Mononuclear cell (primary cell): Measurements from ENCODE around the gene PRKCA. TPM values are rescaled to one million over a fixed set of nuclear protein-coding genes. Genes with fewer than 3 reads are reported as not detected.
"Not testable (repeated sequence)": the region's sequence is repeated elsewhere in the genome, so short reads cannot be mapped to it uniquely, and the experiment has no call there.

Experiments
- H3K27me3 ChIP-seq: 2 replicates; pipeline ENCODE4 v1.6.0; 2011; ENCODE audit warnings: low read length, control low read depth; ENCODE audit not compliant: insufficient read depth
- H3K4me1 ChIP-seq: 2 replicates; pipeline ENCODE4 v1.5.1; 2011; ENCODE audit warnings: mild to moderate bottlenecking, low read length, control low read depth; ENCODE audit not compliant: insufficient read depth
- H3K4me3 ChIP-seq: 2 replicates; pipeline ENCODE4 v1.5.1; 2011; ENCODE audit warnings: mild to moderate bottlenecking, low read length, moderate library complexity
- H3K9me3 ChIP-seq: 2 replicates; pipeline ENCODE4 v1.5.1; 2011; ENCODE audit warnings: low read depth, mild to moderate bottlenecking, control low read depth, low read length
- total RNA-seq: library from RNA; depleted of rRNA; stranded (reverse); fragments of >200 nt; gene quantifications from one replicate; pipeline ENCODE4 v1.2.3, GENCODE V29; 2012

PRKCA gene
- total RNA-seq, 1 donor = 35.6 TPM

GRCh38 chr17:66704858-66705520 lies 402.6 kb downstream of the PRKCA start:
- no peaks in the 10 kb centered on the region for H3K4me1 ChIP-seq
- no peaks in the 10 kb centered on the region for H3K9me3 ChIP-seq
- H3K4me3 ChIP-seq = no peak overlapping the region

GRCh38 chr17:66706851-66707450 lies 404.5 kb downstream of the PRKCA start:
- H3K27me3 ChIP-seq = no peaks in the 10 kb centered on the region
- peaks cover 1% of the 10 kb centered on the region for H3K4me1 ChIP-seq
- H3K9me3 ChIP-seq = no peaks in the 10 kb centered on the region
- no peak overlapping the region for H3K4me3 ChIP-seq

More at GRCh38 chr17:66704858-66705520, 402.6 kb downstream of the PRKCA start:
- no peaks in the 10 kb centered on the region for H3K27me3 ChIP-seq

GRCh38 chr17:66711401-66711800 lies 409.0 kb downstream of the PRKCA start:
- Histone ChIP-seq H3K9me3 (no peaks in the 10 kb centered on the region), H3K4me3 (no peak overlapping the region), H3K4me1 (peaks cover 5% of the 10 kb centered on the region), H3K27me3 (no peaks in the 10 kb centered on the region)

GRCh38 chr17:66711881-66712321 lies 409.5 kb downstream of the PRKCA start:
- Histone ChIP-seq H3K27me3 (no peaks in the 10 kb centered on the region), H3K4me1 (peaks cover 5% of the 10 kb centered on the region), H3K9me3 (no peaks in the 10 kb centered on the region), H3K4me3 (no peak overlapping the region)

GRCh38 chr17:66712453-66712852 lies 410.0 kb downstream of the PRKCA start:
- Histone ChIP-seq H3K9me3 (no peaks in the 10 kb centered on the region), H3K4me1 (peaks cover 5% of the 10 kb centered on the region), H3K27me3 (no peaks in the 10 kb centered on the region), H3K4me3 (no peak overlapping the region)

- not testable (repeated sequence) for H3K9me3 ChIP-seq, H3K4me1 ChIP-seq, H3K4me3 ChIP-seq, H3K27me3 ChIP-seq
These were observed 410.7 kb downstream of the PRKCA start for GRCh38 chr17:66713021-66713532.

GRCh38 chr17:66713533-66714042 lies 411.2 kb downstream of the PRKCA start:
- Histone ChIP-seq H3K9me3 (no peaks in the 10 kb centered on the region), H3K27me3 (no peaks in the 10 kb centered on the region), H3K4me1 (peaks cover 5% of the 10 kb centered on the region), H3K4me3 (no peak overlapping the region)

DNA sequence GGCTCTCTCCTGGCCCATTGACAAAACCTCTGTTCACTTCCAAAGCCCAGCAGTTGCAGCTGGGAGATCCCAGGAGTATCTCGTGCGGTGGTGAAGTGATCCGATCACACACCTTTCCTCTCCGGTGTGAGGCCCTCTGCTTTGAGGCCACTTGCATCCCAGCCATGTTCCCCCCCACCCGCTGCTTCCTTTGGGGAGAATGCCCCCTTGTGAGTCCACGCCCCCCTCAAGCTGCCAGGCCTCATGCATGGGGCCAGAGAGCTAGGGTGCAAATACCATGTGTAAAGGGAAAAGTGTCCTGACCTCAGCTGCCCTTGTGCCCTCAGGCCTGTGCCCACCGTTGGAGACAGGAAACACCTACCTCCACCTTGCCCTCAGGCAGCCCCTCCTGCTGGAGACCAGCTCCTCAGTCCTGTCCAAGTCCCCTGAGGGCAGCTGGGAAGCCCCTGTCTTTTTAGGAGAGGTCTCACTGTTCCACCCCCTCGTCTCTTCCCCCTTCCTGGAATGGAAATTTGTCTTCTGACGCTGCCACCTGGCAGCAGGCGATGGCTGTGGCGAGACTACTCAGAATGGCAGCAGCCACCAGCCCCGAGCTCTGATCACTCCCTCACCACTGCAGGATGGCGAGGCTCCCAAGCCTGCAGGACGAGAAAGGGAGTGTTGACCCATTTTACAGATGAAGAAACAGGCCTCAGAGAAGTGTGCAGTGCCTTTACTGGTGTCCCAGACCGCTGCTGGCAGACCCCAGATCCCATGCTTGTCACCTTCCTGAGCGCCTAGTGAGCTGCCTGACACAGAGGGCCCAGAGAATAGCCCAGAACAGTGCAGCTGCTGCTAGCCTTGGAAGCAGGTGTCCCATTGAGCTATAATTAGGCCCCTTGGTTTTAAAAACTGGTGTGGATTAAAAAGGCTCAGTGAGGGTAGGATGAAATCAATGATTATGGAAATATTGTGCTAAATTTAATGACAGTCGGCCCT lies 411.9 kb downstream of the PRKCA start:
- no peaks in the 10 kb centered on the region for H3K9me3 ChIP-seq
- peaks cover 5% of the 10 kb centered on the region for H3K4me1 ChIP-seq
- H3K27me3 ChIP-seq = no peaks in the 10 kb centered on the region
- no peak overlapping the region for H3K4me3 ChIP-seq

- no peaks in the 10 kb centered on the region for H3K9me3 ChIP-seq
- no peak overlapping the region for H3K4me3 ChIP-seq
- peaks cover 5% of the 10 kb centered on the region for H3K4me1 ChIP-seq
- no peaks in the 10 kb centered on the region for H3K27me3 ChIP-seq
These were observed 412.8 kb downstream of the PRKCA start for GRCh38 chr17:66715076-66715675.

- no peaks in the 10 kb centered on the region for H3K9me3 ChIP-seq
- H3K4me1 ChIP-seq = peaks cover 5% of the 10 kb centered on the region
- H3K4me3 ChIP-seq = no peak overlapping the region
- no peaks in the 10 kb centered on the region for H3K27me3 ChIP-seq
These were observed 413.3 kb downstream of the PRKCA start for GRCh38 chr17:66715745-66716156.

DNA sequence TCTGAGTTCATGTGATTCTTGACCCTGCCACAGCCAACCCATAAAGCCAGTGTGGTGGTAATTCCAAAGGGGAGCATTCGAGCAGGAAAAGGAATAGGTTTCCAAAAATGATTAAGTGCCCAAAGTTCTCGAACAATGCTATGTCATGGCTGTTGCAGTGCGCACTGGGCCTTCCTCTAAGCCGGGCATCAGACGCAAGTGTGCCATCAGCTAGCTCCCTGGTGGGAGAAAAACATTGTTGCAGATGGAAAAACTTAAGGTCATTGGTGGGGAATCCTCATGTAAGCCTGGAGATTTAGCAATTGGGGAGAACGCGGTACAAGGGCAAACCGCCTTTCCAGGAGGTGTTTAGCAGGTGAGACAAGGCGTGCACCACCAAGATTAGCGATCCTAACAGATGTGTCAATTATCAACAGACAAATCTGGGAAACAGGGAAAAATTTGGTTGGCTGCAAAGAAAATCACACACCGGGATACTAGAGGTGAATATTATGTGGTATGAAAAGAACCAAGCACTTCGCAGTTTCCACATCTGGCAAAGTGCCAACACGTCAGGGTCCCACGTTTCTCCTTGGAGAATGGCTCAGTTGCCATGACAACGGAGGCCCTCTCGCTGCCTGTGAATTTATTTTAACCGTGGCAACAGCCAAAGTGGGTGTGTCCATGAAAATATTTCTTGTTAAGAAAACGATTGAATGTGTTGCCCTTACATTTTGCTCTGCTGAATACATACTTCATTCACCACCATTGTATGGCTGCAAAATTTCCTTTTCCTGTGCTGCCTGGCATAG lies 414.0 kb downstream of the PRKCA start:
- peaks cover 5% of the 10 kb centered on the region for H3K4me1 ChIP-seq
- H3K4me3 ChIP-seq = no peak overlapping the region
- H3K27me3 ChIP-seq = no peaks in the 10 kb centered on the region
- no peaks in the 10 kb centered on the region for H3K9me3 ChIP-seq

GRCh38 chr17:66717641-66718058 lies 415.2 kb downstream of the PRKCA start:
- Histone ChIP-seq H3K27me3 (no peaks in the 10 kb centered on the region), H3K4me1 (no peaks in the 10 kb centered on the region), H3K9me3 (no peaks in the 10 kb centered on the region), H3K4me3 (no peak overlapping the region)

DNA sequence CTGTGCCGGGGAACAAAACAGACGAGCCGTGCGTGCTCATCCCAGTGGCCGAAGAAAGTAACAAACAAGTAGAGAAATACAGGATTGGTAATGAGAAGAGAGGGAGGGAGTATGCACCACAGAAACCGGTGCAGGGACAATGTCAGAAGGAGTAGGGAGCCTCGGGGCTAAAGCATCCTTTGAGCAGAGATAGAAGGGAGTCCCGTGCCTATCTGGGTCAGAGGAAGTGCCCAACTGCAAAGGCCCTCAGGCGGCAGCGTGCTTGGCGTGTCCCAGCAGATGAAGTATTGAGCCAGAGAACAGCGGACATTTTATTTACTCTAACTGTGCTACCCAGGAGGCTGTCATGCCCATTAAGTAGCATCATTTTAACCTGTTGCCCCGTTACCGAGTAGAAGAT lies 417.6 kb downstream of the PRKCA start:
- Histone ChIP-seq H3K9me3 (no peaks in the 10 kb centered on the region), H3K4me3 (no peak overlapping the region), H3K4me1 (no peaks in the 10 kb centered on the region), H3K27me3 (no peaks in the 10 kb centered on the region)

DNA sequence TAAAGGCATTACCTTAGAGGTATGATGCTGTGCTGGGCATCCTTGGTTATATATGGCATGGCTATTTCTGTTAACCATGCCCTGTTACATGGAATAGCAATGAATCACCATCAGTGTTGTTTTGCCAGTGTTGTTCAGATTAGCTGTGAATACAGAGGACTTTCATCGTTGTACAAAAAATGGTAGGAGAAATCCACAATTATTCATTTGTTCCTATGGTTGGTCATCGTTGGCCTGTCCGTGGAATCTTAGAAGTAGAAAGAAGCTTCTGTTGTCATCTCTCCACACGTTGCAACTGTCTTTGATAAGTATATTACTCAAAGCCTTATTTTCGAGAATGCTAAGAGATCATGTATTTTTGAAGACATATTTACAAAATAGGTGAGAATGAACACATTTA lies 418.2 kb downstream of the PRKCA start:
- no peaks in the 10 kb centered on the region for H3K4me1 ChIP-seq
- H3K27me3 ChIP-seq = no peaks in the 10 kb centered on the region
- no peak overlapping the region for H3K4me3 ChIP-seq
- H3K9me3 ChIP-seq = no peaks in the 10 kb centered on the region
